ENCODE data around the gene MUC2. TPM values are rescaled to one million over a fixed set of nuclear protein-coding genes. Genes with fewer than 3 reads are reported as not detected.

The MUC2 gene
- total RNA-seq, 1 donor from 2014 or later = not detected

GRCh38 chr11:1050581-1051355 is 23.9 kb upstream of the MUC2 start:
- DNase-seq = peak; percentile 83
- Mint-ChIP-seq H3K27ac (ENCODE audit: unreplicated experiment) (no peak overlapping the region), H3K9me3 (ENCODE audit: unreplicated experiment) (peaks cover 2% of the 10 kb centered on the region), H3K4me3 (ENCODE audit: unreplicated experiment) (no peak overlapping the region), H3K4me1 (ENCODE audit: low read depth, unreplicated experiment) (peaks cover 2% of the 10 kb centered on the region), H3K36me3 (ENCODE audit: unreplicated experiment) (no peaks in the 10 kb centered on the region), H3K27me3 (ENCODE audit: unreplicated experiment) (no peaks in the 10 kb centered on the region)
- TF ChIP-seq CTCF (IDR thresholded peaks at IDR 0.05; ENCODE audit: partially characterized antibody, unreplicated experiment) = peak; percentile 83

DNA sequence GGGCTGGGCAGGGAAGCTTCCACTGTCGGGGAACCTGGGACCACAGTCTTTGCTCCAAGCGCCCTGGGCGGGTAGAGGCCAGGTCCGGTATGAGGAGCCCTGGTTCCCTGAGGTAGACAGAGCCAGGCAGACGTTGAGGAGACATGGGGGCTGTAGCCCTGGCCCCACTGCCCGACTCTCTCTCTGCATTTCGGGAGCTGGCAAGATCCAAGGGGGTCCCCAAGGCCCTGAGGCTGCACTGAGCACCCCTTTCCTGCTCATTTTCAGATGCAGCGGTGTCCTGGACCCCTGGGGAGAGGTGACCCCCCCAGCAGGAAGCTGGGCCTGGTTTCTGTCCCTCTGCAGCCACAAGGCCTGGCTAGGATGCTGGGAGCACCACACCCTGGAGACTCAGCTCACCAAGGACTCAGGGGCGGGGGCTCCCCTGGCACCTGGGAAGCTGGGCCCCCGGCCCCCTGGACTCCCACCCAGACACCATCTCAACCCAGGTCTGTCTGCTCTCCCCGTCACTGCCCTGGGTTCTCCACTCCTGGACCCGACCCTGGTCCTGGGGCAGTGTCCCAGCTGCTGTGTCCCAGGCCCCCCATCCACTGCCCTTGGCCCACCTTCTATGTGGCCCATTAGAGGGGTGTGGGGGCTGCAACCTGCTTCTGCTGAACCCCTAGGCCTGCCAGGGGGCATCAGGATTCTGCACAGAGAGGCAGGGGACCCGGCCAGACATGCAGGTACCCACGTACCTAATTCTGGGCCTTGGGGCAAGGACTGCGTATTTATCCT is 23.1 kb upstream of the MUC2 start:
- H3K27ac Mint-ChIP-seq (ENCODE audit: unreplicated experiment) = no peak overlapping the region
- H3K36me3 Mint-ChIP-seq (ENCODE audit: unreplicated experiment) = no peaks in the 10 kb centered on the region
- H3K4me1 Mint-ChIP-seq (ENCODE audit: low read depth, unreplicated experiment) = peaks cover 2% of the 10 kb centered on the region

GRCh38 chr11:1052133-1053011 is 22.3 kb upstream of the MUC2 start:
- Mint-ChIP-seq H3K36me3 (ENCODE audit: unreplicated experiment) (no peaks in the 10 kb centered on the region), H3K27me3 (ENCODE audit: unreplicated experiment) (no peaks in the 10 kb centered on the region), H3K4me3 (ENCODE audit: unreplicated experiment) (no peak overlapping the region), H3K27ac (ENCODE audit: unreplicated experiment) (no peak overlapping the region), H3K9me3 (ENCODE audit: unreplicated experiment) (peaks cover 2% of the 10 kb centered on the region), H3K4me1 (ENCODE audit: low read depth, unreplicated experiment) (peaks cover 2% of the 10 kb centered on the region)
- TF ChIP-seq CTCF (IDR thresholded peaks at IDR 0.05; ENCODE audit: partially characterized antibody, unreplicated experiment) = no peak
- peak; percentile 23 for DNase-seq

More for the DNA sequence above, 23.1 kb upstream of the MUC2 start:
- peaks cover 2% of the 10 kb centered on the region for H3K9me3 Mint-ChIP-seq (ENCODE audit: unreplicated experiment)
- no peak overlapping the region for H3K4me3 Mint-ChIP-seq (ENCODE audit: unreplicated experiment)
- TF ChIP-seq CTCF (IDR thresholded peaks at IDR 0.05; ENCODE audit: partially characterized antibody, unreplicated experiment) = no peak
- DNase-seq = no peak
- no peaks in the 10 kb centered on the region for H3K27me3 Mint-ChIP-seq (ENCODE audit: unreplicated experiment)

DNA sequence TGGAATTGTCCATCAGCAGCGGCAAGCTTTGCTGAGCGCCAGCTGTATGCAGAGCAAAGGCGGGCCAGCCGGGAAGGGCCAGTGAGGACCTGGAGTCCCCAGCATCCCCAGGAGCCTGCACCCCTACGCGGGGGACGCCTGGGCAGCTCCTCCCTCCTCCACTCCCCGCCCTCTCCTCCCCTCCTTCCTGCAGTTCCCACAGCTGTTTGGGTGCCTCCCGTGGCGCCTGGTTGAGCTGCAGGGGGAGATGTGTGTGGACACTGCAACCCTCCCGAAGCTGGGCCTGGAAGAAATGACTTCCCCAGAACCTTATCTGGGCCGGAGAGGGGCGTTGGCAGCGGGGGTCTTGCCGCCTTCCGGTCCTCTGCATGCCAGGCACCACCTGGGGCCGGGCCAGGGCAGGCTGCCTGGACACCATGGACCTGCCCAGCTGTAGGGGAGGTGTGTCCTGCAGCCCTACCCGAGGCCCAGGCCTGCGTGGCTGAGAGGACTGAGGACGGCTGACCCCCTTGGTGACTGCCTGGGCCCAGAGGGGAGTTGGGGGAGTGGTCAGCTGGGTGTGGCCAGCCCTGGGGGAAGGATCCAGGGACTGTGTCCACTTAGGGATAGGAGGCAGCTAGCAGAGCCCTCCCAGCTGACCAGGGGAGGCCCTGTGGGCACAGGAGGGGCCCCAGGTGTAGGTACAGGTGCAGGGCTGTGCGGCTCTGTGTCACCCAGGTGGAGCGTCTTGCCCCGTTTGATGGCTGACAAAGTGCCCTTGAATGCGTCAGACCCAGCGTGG is 21.4 kb upstream of the MUC2 start:
- Mint-ChIP-seq H3K27me3 (ENCODE audit: unreplicated experiment) (no peaks in the 10 kb centered on the region), H3K9me3 (ENCODE audit: unreplicated experiment) (peaks cover 2% of the 10 kb centered on the region), H3K4me1 (ENCODE audit: low read depth, unreplicated experiment) (peaks cover 2% of the 10 kb centered on the region), H3K4me3 (ENCODE audit: unreplicated experiment) (no peak overlapping the region), H3K36me3 (ENCODE audit: unreplicated experiment) (no peaks in the 10 kb centered on the region), H3K27ac (ENCODE audit: unreplicated experiment) (no peak overlapping the region)
- peak; percentile 21 for DNase-seq
- no peak for TF ChIP-seq CTCF (IDR thresholded peaks at IDR 0.05; ENCODE audit: partially characterized antibody, unreplicated experiment)
